K562 (cell line): ENCODE results near the gene PLEKHH3. TPM values are rescaled to one million over a fixed set of nuclear protein-coding genes. Genes with fewer than 3 reads are reported as not detected.
"Not testable (repeated sequence)": the region's sequence is repeated elsewhere in the genome, so short reads cannot be mapped to it uniquely, and the experiment has no call there.

Source experiments
- ATAC-seq: fragments of 200-7000 bp; cut with Tn5 transposase; 3 replicates; pipeline ENCODE4 v1.9.1; 2020; ENCODE audit warnings: moderate library complexity
- BruUV-seq: library from RNA; stranded (reverse); fragments of 400-500 nt; replicated peaks from 2 replicates; lab custom pipeline; 2021; lab: Mats Ljungman, UMichigan
- CTCF ChIA-PET: fragments of 300-600 bp; formaldehyde crosslinking; extraction: SDS; loops from one replicate; lab custom pipeline; 2021; ENCODE audit warnings: low intra/inter-chr PET ratio; lab: Yijun Ruan, JAX
- POLR2A ChIA-PET: fragments of 300-600, 350-650 bp; sonication (Branson Sonifier 250); formaldehyde crosslinking; extraction: SDS; loops from one replicate; lab custom pipeline; 2021; ENCODE audit warnings: antibody characterized with exemption, inconsistent platforms; lab: Yijun Ruan, JAX
- DNase-seq, 4 experiments: peaks; one replicate each; pipeline versions ENCODE4 v3.0.0 to v3.0.0-alpha.2; 2011 to 2018; ENCODE audit warnings: low spot score in 3 of 4, mixed read lengths in 3 of 4; ENCODE audit errors: extremely low read depth in 1 of 4
- FAIRE-seq: peaks from 2 replicates; lab custom pipeline; 2011; peaks lifted over from hg19 to GRCh38; lab: Jason Lieb, UNC
- H2AFZ ChIP-seq: 2 replicates; pipeline ENCODE4 v1.6.0; 2011; ENCODE audit warnings: low read depth, low read length, control low read depth, inconsistent platforms
- H3K27ac ChIP-seq: fragments of 200-600 bp; 3 replicates; pipeline ENCODE4 v1.8.0; 2011; ENCODE audit warnings: low read depth, mild to moderate bottlenecking, control low read depth, inconsistent platforms, low read length, moderate library complexity, mixed read lengths; ENCODE audit errors: extremely low read depth
- H3K27me3 ChIP-seq, 2 experiments: fragments of 300-600 bp in 1 of 2; 2 replicates in 1 of 2; 3 replicates in 1 of 2; pipeline versions ENCODE4 v1.6.0 to v1.8.0; 2011; ENCODE audit warnings: inconsistent platforms in 2 of 2, low read length in 2 of 2, mild to moderate bottlenecking in 1 of 2, mixed read lengths in 1 of 2, moderate library complexity in 1 of 2; ENCODE audit not compliant: control insufficient read depth in 2 of 2, insufficient read depth in 2 of 2
- H3K36me3 ChIP-seq: fragments of 300-600 bp; 3 replicates; pipeline ENCODE4 v1.8.0; 2011; ENCODE audit warnings: mild to moderate bottlenecking, low read length, inconsistent platforms; ENCODE audit not compliant: control insufficient read depth, insufficient read depth
- H3K4me1 ChIP-seq, 2 experiments: fragments of 200-600 bp in 1 of 2; replicated peaks in 1 of 2; 2 replicates in 1 of 2; 3 replicates in 1 of 2; pipeline versions ENCODE4 v1.5.1 to v1.8.0; 2011; ENCODE audit warnings: inconsistent platforms in 2 of 2, low read length in 2 of 2, mild to moderate bottlenecking in 1 of 2, mixed read lengths in 1 of 2, moderate library complexity in 1 of 2; ENCODE audit not compliant: control insufficient read depth in 2 of 2, insufficient read depth in 2 of 2
- H3K4me2 ChIP-seq: 2 replicates; pipeline ENCODE4 v1.6.1; 2011; ENCODE audit warnings: low read length, control low read depth, inconsistent platforms, mixed read lengths; ENCODE audit not compliant: insufficient read depth
- H3K4me3 ChIP-seq: fragments of 200-600 bp; sonication (generic), shearing (Covaris generic); 2 replicates; pipeline ENCODE4 v1.5.1; 2016; ENCODE audit warnings: control low read depth, inconsistent platforms
- H3K79me2 ChIP-seq: fragments of 200-600 bp; 3 replicates; pipeline ENCODE4 v1.8.0; 2011; ENCODE audit warnings: low read length, inconsistent platforms; ENCODE audit not compliant: control insufficient read depth, insufficient read depth
- H3K9ac ChIP-seq, 2 experiments: 2 replicates each; pipeline versions ENCODE4 v1.6.0 to v1.6.1; 2011; ENCODE audit warnings: low read depth in 2 of 2, low read length in 2 of 2, control low read depth in 1 of 2, inconsistent platforms in 1 of 2, mild to moderate bottlenecking in 1 of 2, mixed read lengths in 1 of 2; ENCODE audit not compliant: insufficient read depth in 1 of 2
- H3K9me1 ChIP-seq: one replicate; pipeline ENCODE4 v1.6.0; 2011; ENCODE audit warnings: inconsistent platforms, mild to moderate bottlenecking, low read length, moderate library complexity; ENCODE audit not compliant: control insufficient read depth, insufficient read depth
- H3K9me3 ChIP-seq: replicated peaks from 2 replicates; pipeline ENCODE4 v1.5.1; 2011; ENCODE audit warnings: low read depth, low read length, inconsistent platforms; ENCODE audit not compliant: control insufficient read depth, insufficient read depth
- H4K20me1 ChIP-seq: replicated peaks from 2 replicates; pipeline ENCODE4 v1.6.1; 2011; ENCODE audit warnings: low read length, inconsistent platforms, mixed read lengths; ENCODE audit not compliant: control insufficient read depth, insufficient read depth
- ARHGAP35 ChIP-seq: fragments of 450-650 bp; IDR thresholded peaks from 2 replicates; pipeline ENCODE4 v1.6.1; 2018; ENCODE audit not compliant: partially characterized antibody
- EHMT2 ChIP-seq: fragments of 450-650 bp; IDR thresholded peaks from 2 replicates; pipeline ENCODE4 v1.6.1; 2018; ENCODE audit warnings: antibody characterized with exemption
- HDAC1 ChIP-seq, 2 experiments: fragments of 450-650 bp; IDR thresholded peaks; 2 replicates each; pipeline ENCODE4 v1.6.1; 2016 to 2017; ENCODE audit warnings: inconsistent platforms in 1 of 2, mild to moderate bottlenecking in 1 of 2, moderate library complexity in 1 of 2
- HLTF ChIP-seq: fragments of 450-650 bp; IDR thresholded peaks from 2 replicates; pipeline ENCODE4 v1.6.1; 2016
- MLLT1 ChIP-seq, 2 experiments: fragments of 450-650 bp; IDR thresholded peaks; 2 replicates each; pipeline ENCODE4 v1.6.1; 2016
- NCOA4 ChIP-seq: fragments of 450-650 bp; IDR thresholded peaks from 2 replicates; pipeline ENCODE4 v1.6.1; 2018; ENCODE audit warnings: mild to moderate bottlenecking; ENCODE audit not compliant: partially characterized antibody
- PHB2 ChIP-seq: fragments of 450-650 bp; IDR thresholded peaks from 2 replicates; pipeline ENCODE4 v1.6.1; 2017; ENCODE audit warnings: low read depth
- PHF21A ChIP-seq: fragments of 450-650 bp; IDR thresholded peaks from 2 replicates; pipeline ENCODE4 v1.6.1; 2017; ENCODE audit warnings: low read depth, borderline replicate concordance
- SMARCA5 ChIP-seq: fragments of 450-650 bp; IDR thresholded peaks from 2 replicates; pipeline ENCODE4 v1.6.1; 2016
- ZNF407 ChIP-seq: fragments of 450-650 bp; IDR thresholded peaks from 2 replicates; pipeline ENCODE4 v1.6.1; 2016; ENCODE audit warnings: low read depth
- WGBS: fragments of 100-300 bp; shearing (Covaris generic); methylation state at CpG from one replicate; pipeline ENCODE4 v1.1.6; 2016; ENCODE audit warnings: low coverage, mixed read lengths; ENCODE audit not compliant: insufficient coverage; ENCODE audit errors: missing lambda C conversion rate; 5-methylcytosine and 5-hydroxymethylcytosine counted together
- in situ Hi-C: fragments of 300-500 bp; cut with MboI; formaldehyde crosslinking; loops from 4 replicates; pipeline ENCODE4 v1.15.0; 2018; ENCODE audit warnings: inconsistent platforms, mixed read lengths
- intact Hi-C: fragments of 100-400 bp; cut with micrococcal nuclease; formaldehyde crosslinking; loops from 2 replicates; pipeline ENCODE4 v1.14.2; 2022
- polyA plus RNA-seq, 8 experiments: library from polyadenylated mRNA; depleted of rRNA in 4 of 8; stranded (reverse) in 5 of 8; unstranded in 3 of 8; fragments of >200 nt; fragmentation: Nextera tagmentation in 2 of 8; fragmentation: Illumina TruSeq in 1 of 8; extraction: Ambion mirVana in 2 of 8; extraction: Trizol in 1 of 8; gene quantifications; 2 replicates each; pipeline versions ENCODE4 v1.2.1 to v1.2.3, GENCODE V29; 2011 to 2014; ENCODE audit warnings: inconsistent platforms in 1 of 8, missing spikeins in 1 of 8
- total RNA-seq, 7 experiments: library from RNA; depleted of rRNA in 6 of 7; stranded (reverse); fragments of >200 nt in 6 of 7; fragmentation: Illumina TruSeq in 2 of 7; extraction: Trizol in 2 of 7; gene quantifications; 2 replicates each; pipeline versions ENCODE4 v1.2.1 to v1.2.3, GENCODE V29; 2011 to 2021; ENCODE audit warnings: low replicate concordance in 1 of 7
- TF ChIP-seq, protein P1 (sequence below): IDR thresholded peaks from 2 replicates; pipeline ENCODE4 v1.6.1; 2016; ENCODE audit warnings: missing genetic modification characterization, missing compliant biosample characterization

PLEKHH3 gene
- total and polyA plus RNA-seq, 9 of the 15 experiments (the other 6 are each of a cell fraction or from before 2014, with no cell fraction given) = 0.58 to 34.5 (median 5.0) TPM

GRCh38 chr17:42627032-42627764 lies 49.6 kb downstream of the PLEKHH3 start:
- CTCF ChIA-PET, H3K36me3 ChIP-seq, BruUV-seq, H2AFZ ChIP-seq, H4K20me1 ChIP-seq, H3K9ac ChIP-seq, H3K27me3 ChIP-seq, H3K4me2 ChIP-seq, H3K79me2 ChIP-seq, in situ Hi-C loops, H3K9me3 ChIP-seq, FAIRE-seq, H3K27ac ChIP-seq, H3K9me1 ChIP-seq, ATAC-seq, H3K4me3 ChIP-seq, intact Hi-C loops: not testable (repeated sequence)
- DNase-seq = peak in 2 of 4 experiments; percentile 31 to 34
- POLR2A ChIA-PET = interaction anchor here (2.0 kb wide), 1 partner anchor 9 kb away, joined by 6 read pairs; no protein-coding TSS in a partner anchor
- WGBS = 98% methylated on average over 6 of the region's 6 CpGs
- H3K4me1 ChIP-seq = peaks cover 44% of the 10 kb centered on the region in 2 experiments
- TF ChIP-seq, protein P1, sequence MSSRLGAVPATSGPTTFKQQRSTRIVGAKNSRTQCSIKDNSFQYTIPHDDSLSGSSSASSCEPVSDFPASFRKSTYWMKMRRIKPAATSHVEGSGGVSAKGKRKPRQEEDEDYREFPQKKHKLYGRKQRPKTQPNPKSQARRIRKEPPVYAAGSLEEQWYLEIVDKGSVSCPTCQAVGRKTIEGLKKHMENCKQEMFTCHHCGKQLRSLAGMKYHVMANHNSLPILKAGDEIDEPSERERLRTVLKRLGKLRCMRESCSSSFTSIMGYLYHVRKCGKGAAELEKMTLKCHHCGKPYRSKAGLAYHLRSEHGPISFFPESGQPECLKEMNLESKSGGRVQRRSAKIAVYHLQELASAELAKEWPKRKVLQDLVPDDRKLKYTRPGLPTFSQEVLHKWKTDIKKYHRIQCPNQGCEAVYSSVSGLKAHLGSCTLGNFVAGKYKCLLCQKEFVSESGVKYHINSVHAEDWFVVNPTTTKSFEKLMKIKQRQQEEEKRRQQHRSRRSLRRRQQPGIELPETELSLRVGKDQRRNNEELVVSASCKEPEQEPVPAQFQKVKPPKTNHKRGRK (tag) = peak; percentile 60
- TF ChIP-seq PHF21A (0 out of 2 replicates have a peak, but pooled peaks have one; percentile 20), NCOA4 (peak; percentile 18), ARHGAP35 (peak; percentile 15), ZNF407 (peak; percentile 18; the same call in 1 of the 2 replicates), PHB2 (peak; percentile 35; the same call in 1 of the 2 replicates), MLLT1 (IDR thresholded peaks at IDR 0.05) (0 out of 4 replicates have a peak, but pooled peaks of 1 of the 2 experiments have one; percentile 16), EHMT2 (peak; percentile 26; the same call in 1 of the 2 replicates), HLTF (peak; percentile 44; the same call in 1 of the 2 replicates), HDAC1 (IDR thresholded peaks at IDR 0.05) (0 out of 4 replicates have a peak, but pooled peaks of 1 of the 2 experiments have one; percentile 35), SMARCA5 (peak; percentile 35; the same call in 1 of the 2 replicates)
